GM10266 (cell line): ENCODE results near the gene PTGES2.
"Not testable (repeated sequence)": the region's sequence is repeated elsewhere in the genome, so short reads cannot be mapped to it uniquely, and the experiment has no call there.

Source experiments
- DNase-seq: peaks from one replicate; pipeline ENCODE4 v3.0.0; 2012; ENCODE audit errors: extremely low spot score
- CTCF ChIP-seq: IDR thresholded peaks from 2 replicates; pipeline ENCODE4 v1.5.1; 2012; ENCODE audit warnings: mild to moderate bottlenecking, low read depth; ENCODE audit not compliant: control insufficient read depth, insufficient read depth; ENCODE audit errors: missing control alignments

PTGES2 gene

GRCh38 chr9:128136816-128137793, 9.6 kb upstream of the PTGES2 start:
- no peak for DNase-seq
- no peak for TF ChIP-seq CTCF

- DNase-seq, result not testable (repeated sequence)
These were observed 8.0 kb upstream of the PTGES2 start for GRCh38 chr9:128135561-128135960.

GRCh38 chr9:128132139-128132538, 4.6 kb upstream of the PTGES2 start:
- DNase-seq, result not testable (repeated sequence)

GRCh38 chr9:128131346-128131745, 3.8 kb upstream of the PTGES2 start:
- not testable (repeated sequence) for DNase-seq

GRCh38 chr9:128130651-128131050, 3.1 kb upstream of the PTGES2 start:
- not testable (repeated sequence) for DNase-seq

GRCh38 chr9:128129976-128130590, 2.6 kb upstream of the PTGES2 start:
- TF ChIP-seq CTCF, result peak; percentile 32
- DNase-seq, result not testable (repeated sequence)

- DNase-seq, result no peak
- no peak for TF ChIP-seq CTCF
These were observed 1.5 kb upstream of the PTGES2 start for GRCh38 chr9:128128836-128129590.

- peak; percentile 17 for TF ChIP-seq CTCF
- peak; percentile 92 for DNase-seq
These were observed 684 bp upstream of the PTGES2 start for GRCh38 chr9:128127990-128128835.
